HCT116 (cell line): ENCODE data around the gene S100A10.

Experiments
- EZH2 ChIP-seq: fragments of 200-600 bp; sonication (generic); IDR thresholded peaks from 2 replicates; pipeline ENCODE4 v1.6.1; 2017; ENCODE audit warnings: antibody characterized with exemption, mixed run types
- EZH2phosphoT487 ChIP-seq: fragments of 200-600 bp; IDR thresholded peaks from 2 replicates; pipeline ENCODE4 v1.6.1; 2018; ENCODE audit warnings: antibody characterized with exemption, borderline replicate concordance
- JUND ChIP-seq: IDR thresholded peaks from 2 replicates; pipeline ENCODE4 v1.6.1; 2012
- TCF7L2 ChIP-seq: IDR thresholded peaks from 2 replicates; pipeline ENCODE4 v1.7.0; 2011; ENCODE audit warnings: borderline replicate concordance, inconsistent platforms; ENCODE audit not compliant: insufficient read depth, insufficient read length; ENCODE audit errors: extremely low read depth
- TF ChIP-seq, protein P1 (sequence below), 3 experiments: fragments of 200-600 bp in 1 of 3; sonication (generic) in 1 of 3; IDR thresholded peaks in 2 of 3; conservative IDR thresholded peaks in 1 of 3; 2 replicates each; pipeline ENCODE4 v1.5.1; 2012 to 2017; ENCODE audit warnings: low read depth in 2 of 3, low read length in 2 of 3, antibody characterized with exemption in 1 of 3, borderline replicate concordance in 1 of 3, control low read depth in 1 of 3, mild to moderate bottlenecking in 1 of 3, mixed read lengths in 1 of 3, mixed run types in 1 of 3, moderate library complexity in 1 of 3; ENCODE audit not compliant: insufficient read depth in 1 of 3

GRCh38 chr1:152039886-152040285 is 46.2 kb upstream of the S100A10 start:
- TF ChIP-seq, protein P1, sequence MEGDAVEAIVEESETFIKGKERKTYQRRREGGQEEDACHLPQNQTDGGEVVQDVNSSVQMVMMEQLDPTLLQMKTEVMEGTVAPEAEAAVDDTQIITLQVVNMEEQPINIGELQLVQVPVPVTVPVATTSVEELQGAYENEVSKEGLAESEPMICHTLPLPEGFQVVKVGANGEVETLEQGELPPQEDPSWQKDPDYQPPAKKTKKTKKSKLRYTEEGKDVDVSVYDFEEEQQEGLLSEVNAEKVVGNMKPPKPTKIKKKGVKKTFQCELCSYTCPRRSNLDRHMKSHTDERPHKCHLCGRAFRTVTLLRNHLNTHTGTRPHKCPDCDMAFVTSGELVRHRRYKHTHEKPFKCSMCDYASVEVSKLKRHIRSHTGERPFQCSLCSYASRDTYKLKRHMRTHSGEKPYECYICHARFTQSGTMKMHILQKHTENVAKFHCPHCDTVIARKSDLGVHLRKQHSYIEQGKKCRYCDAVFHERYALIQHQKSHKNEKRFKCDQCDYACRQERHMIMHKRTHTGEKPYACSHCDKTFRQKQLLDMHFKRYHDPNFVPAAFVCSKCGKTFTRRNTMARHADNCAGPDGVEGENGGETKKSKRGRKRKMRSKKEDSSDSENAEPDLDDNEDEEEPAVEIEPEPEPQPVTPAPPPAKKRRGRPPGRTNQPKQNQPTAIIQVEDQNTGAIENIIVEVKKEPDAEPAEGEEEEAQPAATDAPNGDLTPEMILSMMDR (IDR thresholded peaks at IDR 0.05 in 2 of 3, conservative IDR thresholded peaks at IDR 0.05 in 1 of 3; ENCODE audit: borderline replicate concordance in 1 of 3, insufficient read depth in 1 of 3, low read depth in 2 of 3, low read length in 2 of 3): no peak
- TF ChIP-seq JUND: no peak
- no peak for TF ChIP-seq EZH2phosphoT487
- no peak for TF ChIP-seq EZH2
- no peak for TF ChIP-seq TCF7L2
